Neural progenitor cell (in vitro differentiated cells): ENCODE measurements around the gene GUF1. TPM values are rescaled to one million over a fixed set of nuclear protein-coding genes. Genes with fewer than 3 reads are reported as not detected.

ENCODE experiments used
- DNase-seq: peaks from one replicate; pipeline ENCODE4 v3.0.0-alpha.2; 2016; ENCODE audit warnings: low spot score
- H2AFZ ChIP-seq: fragments of 200-600 bp; sonication (generic); replicated peaks from 2 replicates; pipeline ENCODE4 v1.6.1; 2016; ENCODE audit warnings: antibody characterized with exemption
- H3F3A ChIP-seq: fragments of 200-600 bp; sonication (generic); 2 replicates; pipeline ENCODE4 v1.6.1; 2016; ENCODE audit warnings: antibody characterized with exemption, low read depth
- H3K27ac ChIP-seq: fragments of 200-600 bp; sonication (generic); 2 replicates; pipeline ENCODE4 v1.5.1; 2016; ENCODE audit warnings: mild to moderate bottlenecking
- H3K27me3 ChIP-seq: fragments of 200-600 bp; sonication (generic); 2 replicates; pipeline ENCODE4 v1.6.1; 2016; ENCODE audit warnings: mild to moderate bottlenecking, moderate library complexity
- H3K36me3 ChIP-seq: fragments of 200-600 bp; sonication (generic); 2 replicates; pipeline ENCODE4 v1.5.1; 2016
- H3K4me1 ChIP-seq: fragments of 200-600 bp; sonication (generic); 2 replicates; pipeline ENCODE4 v1.6.1; 2016; ENCODE audit warnings: mixed run types
- H3K4me2 ChIP-seq: fragments of 200-600 bp; sonication (generic); 2 replicates; pipeline ENCODE4 v1.6.1; 2016
- H3K4me3 ChIP-seq: fragments of 200-600 bp; sonication (generic); 2 replicates; pipeline ENCODE4 v1.5.1; 2016
- H3K79me2 ChIP-seq: fragments of 200-600 bp; sonication (generic); 2 replicates; pipeline ENCODE4 v1.6.1; 2016; ENCODE audit warnings: low read depth
- H3K9ac ChIP-seq: fragments of 200-600 bp; sonication (generic); 2 replicates; pipeline ENCODE4 v1.6.1; 2016
- H3K9me3 ChIP-seq: fragments of 200-600 bp; sonication (generic); 2 replicates; pipeline ENCODE4 v1.5.1; 2016; ENCODE audit warnings: low read depth
- H4K20me1 ChIP-seq: fragments of 200-600 bp; sonication (generic); 2 replicates; pipeline ENCODE4 v1.6.1; 2016; ENCODE audit warnings: low read depth
- H3K27ac Mint-ChIP-seq: 3 replicates; pipeline ENCODE4 v1.8.0; 2021; ENCODE audit warnings: mixed read lengths
- H3K27me3 Mint-ChIP-seq: 2 replicates; pipeline ENCODE4 v1.8.0; 2022; ENCODE audit warnings: low read depth, mild to moderate bottlenecking, inconsistent platforms, moderate library complexity, mixed read lengths; ENCODE audit not compliant: insufficient read depth
- H3K36me3 Mint-ChIP-seq: 3 replicates; pipeline ENCODE4 v1.8.0; 2021; ENCODE audit warnings: mixed read lengths
- H3K4me1 Mint-ChIP-seq: 3 replicates; pipeline ENCODE4 v1.8.0; 2021; ENCODE audit warnings: mixed read lengths
- H3K4me3 Mint-ChIP-seq: 3 replicates; pipeline ENCODE4 v1.8.0; 2021; ENCODE audit warnings: mild to moderate bottlenecking, moderate library complexity, mixed read lengths
- H3K9me3 Mint-ChIP-seq: 3 replicates; pipeline ENCODE4 v1.8.0; 2020; ENCODE audit warnings: mixed read lengths
- CTCF ChIP-seq: fragments of 200-600 bp; sonication (generic); IDR thresholded peaks from 2 replicates; pipeline ENCODE4 v1.5.1; 2017; ENCODE audit warnings: antibody characterized with exemption, mild to moderate bottlenecking
- EZH2 ChIP-seq: fragments of 200-600 bp; sonication (generic); IDR thresholded peaks from 2 replicates; pipeline ENCODE4 v1.6.1; 2017; ENCODE audit warnings: antibody characterized with exemption, mild to moderate bottlenecking, moderate library complexity
- EZH2phosphoT487 ChIP-seq: fragments of 200-600 bp; sonication (generic); IDR thresholded peaks from 2 replicates; pipeline ENCODE4 v1.6.1; 2017; ENCODE audit warnings: antibody characterized with exemption
- total RNA-seq: library from RNA; depleted of rRNA; stranded (reverse); fragments of >200 nt; gene quantifications from 2 replicates; pipeline ENCODE4 v1.2.3, GENCODE V29; 2015; ENCODE audit warnings: low replicate concordance

GUF1 gene
- total RNA-seq, 1 donor from 2014 or later, result 39.4 TPM

GRCh38 chr4:44674471-44674870, 3.7 kb upstream of the GUF1 start:
- no peaks in the 10 kb centered on the region for H3K9me3 ChIP-seq
- DNase-seq, result no peak
- no peak overlapping the region for H3K4me3 ChIP-seq
- no peak overlapping the region for H3K27ac ChIP-seq
- peaks cover 3% of the 10 kb centered on the region for H3K4me1 ChIP-seq
- Mint-ChIP-seq H3K36me3 (no peaks in the 10 kb centered on the region), H3K27me3 (peaks cover 5% of the 10 kb centered on the region), H3K4me1 (peaks cover 8% of the 10 kb centered on the region), H3K27ac (no peak overlapping the region), H3K4me3 (no peak overlapping the region), H3K9me3 (no peaks in the 10 kb centered on the region)
- peaks cover 4% of the 10 kb centered on the region for H3F3A ChIP-seq
- H4K20me1 ChIP-seq, result no peaks in the 10 kb centered on the region
- H3K9ac ChIP-seq, result no peak overlapping the region
- peaks cover 25% of the 10 kb centered on the region for H3K27me3 ChIP-seq
- no peaks in the 10 kb centered on the region for H3K36me3 ChIP-seq
- H2AFZ ChIP-seq, result no peak overlapping the region
- H3K79me2 ChIP-seq, result peaks cover 10% of the 10 kb centered on the region
- TF ChIP-seq CTCF, result no peak
- no peak for TF ChIP-seq EZH2
- no peak for TF ChIP-seq EZH2phosphoT487
- no peak overlapping the region for H3K4me2 ChIP-seq

- no peaks in the 10 kb centered on the region for H4K20me1 ChIP-seq
- no peak overlapping the region for H3K4me2 ChIP-seq
- H3K9me3 ChIP-seq, result no peaks in the 10 kb centered on the region
- Mint-ChIP-seq H3K9me3 (no peaks in the 10 kb centered on the region), H3K27me3 (peaks cover 5% of the 10 kb centered on the region), H3K36me3 (no peaks in the 10 kb centered on the region), H3K4me1 (peaks cover 13% of the 10 kb centered on the region), H3K27ac (no peak overlapping the region), H3K4me3 (no peak overlapping the region)
- peaks cover 12% of the 10 kb centered on the region for H3K4me1 ChIP-seq
- H3K27me3 ChIP-seq, result peaks cover 23% of the 10 kb centered on the region
- H3K36me3 ChIP-seq, result no peaks in the 10 kb centered on the region
- TF ChIP-seq EZH2 (no peak), CTCF (no peak), EZH2phosphoT487 (no peak)
- peaks cover 19% of the 10 kb centered on the region for H3K79me2 ChIP-seq
- H3K27ac ChIP-seq, result no peak overlapping the region
- DNase-seq, result no peak
- no peak overlapping the region for H3K9ac ChIP-seq
- H2AFZ ChIP-seq, result no peak overlapping the region
- H3K4me3 ChIP-seq, result no peak overlapping the region
- H3F3A ChIP-seq, result peaks cover 4% of the 10 kb centered on the region
Observed at GRCh38 chr4:44675366-44675765, 2.9 kb upstream of the GUF1 start.

GRCh38 chr4:44679060-44679459, 840 bp downstream of the GUF1 start:
- H3K36me3 Mint-ChIP-seq, result peaks cover under 1% of the 10 kb centered on the region

More at GRCh38 chr4:44679060-44679459, 840 bp downstream of the GUF1 start:
- peak overlapping the region; percentile 89 for H3K4me3 ChIP-seq
- peaks cover 3% of the 10 kb centered on the region for H3K27me3 Mint-ChIP-seq
- H3K27ac Mint-ChIP-seq, result peak overlapping the region; percentile 86
- peak overlapping the region; percentile 66 for H3K9ac ChIP-seq
- no peak for TF ChIP-seq EZH2phosphoT487
- TF ChIP-seq EZH2, result no peak
- TF ChIP-seq CTCF, result no peak
- H4K20me1 ChIP-seq, result no peaks in the 10 kb centered on the region
- H3K36me3 ChIP-seq, result no peaks in the 10 kb centered on the region
- peaks cover 17% of the 10 kb centered on the region for H3K4me1 ChIP-seq
- H3K9me3 ChIP-seq, result no peaks in the 10 kb centered on the region
- peak overlapping the region; percentile 95 for H3K4me3 Mint-ChIP-seq
- peak overlapping the region; percentile 88 for H3K4me2 ChIP-seq
- H3K27me3 ChIP-seq, result no peaks in the 10 kb centered on the region
- peaks cover 38% of the 10 kb centered on the region for H3K79me2 ChIP-seq
- peaks cover 4% of the 10 kb centered on the region for H3F3A ChIP-seq
- no peaks in the 10 kb centered on the region for H3K9me3 Mint-ChIP-seq
- H2AFZ ChIP-seq, result no peak overlapping the region
- DNase-seq, result no peak
- peaks cover 18% of the 10 kb centered on the region for H3K4me1 Mint-ChIP-seq
- H3K27ac ChIP-seq, result no peak overlapping the region
